Tibial artery (tissue), 4 donors: ENCODE results near the gene SPINK5.

Source experiments
- DNase-seq, 2 donors: peaks; one replicate each; pipeline ENCODE4 v3.0.0-alpha.2; 2019
- H3K27ac ChIP-seq, 2 donors: fragments of 200-600 bp; sonication (generic) in 1 of 2; 1 replicate in 1 of 2; 2 replicates in 1 of 2; pipeline ENCODE4 v1.5.1; 2018 to 2019; ENCODE audit warnings: mild to moderate bottlenecking in 1 of 2
- H3K27me3 ChIP-seq, 2 donors: fragments of 200-600 bp; sonication (generic) in 1 of 2; one replicate each; pipeline versions ENCODE4 v1.5.1 to v1.6.0; 2016 to 2019
- H3K36me3 ChIP-seq, 3 donors: fragments of 200-600 bp; sonication (generic) in 2 of 3; one replicate each; pipeline ENCODE4 v1.5.1; 2016 to 2019; ENCODE audit warnings: mild to moderate bottlenecking in 2 of 3
- H3K4me1 ChIP-seq, 4 donors: fragments of 200-600 bp; sonication (generic) in 2 of 4; 1 replicate in 3 of 4; 2 replicates in 1 of 4; pipeline ENCODE4 v1.5.1; 2016 to 2019
- H3K4me3 ChIP-seq, 2 donors: fragments of 200-600 bp; sonication (generic) in 1 of 2; 1 replicate in 1 of 2; 2 replicates in 1 of 2; pipeline ENCODE4 v1.5.1; 2018 to 2019; ENCODE audit warnings: mild to moderate bottlenecking in 2 of 2
- H3K9me3 ChIP-seq, 3 donors: fragments of 200-600 bp; sonication (generic) in 1 of 3; one replicate each; pipeline ENCODE4 v1.5.1; 2016 to 2019
- CTCF ChIP-seq, 2 experiments: fragments of 200-600 bp in 1 of 2; fragments of 450-650 bp in 1 of 2; IDR thresholded peaks; one replicate each; pipeline ENCODE4 v1.5.1; 2017 to 2019; ENCODE audit warnings: antibody characterized with exemption in 2 of 2, mild to moderate bottlenecking in 1 of 2, moderate library complexity in 1 of 2
- intact Hi-C: fragments of 100-400 bp; cut with DNase I; formaldehyde crosslinking; loops from one replicate; pipeline ENCODE4 v1.15.0; 2023; ENCODE audit warnings: low total_unique reads

Gene SPINK5

GRCh38 chr5:148060881-148061280, 2.9 kb upstream of the SPINK5 start:
- DNase-seq, result no peak
- H3K27ac ChIP-seq, result no peak overlapping the region
- peaks cover 2 to 7% (median 4%) of the 10 kb centered on the region in 3 donors for H3K9me3 ChIP-seq
- intact Hi-C loops, result no loop called here
- no peaks in the 10 kb centered on the region for H3K27me3 ChIP-seq
- H3K4me3 ChIP-seq, result no peak overlapping the region
- no peaks in the 10 kb centered on the region for H3K36me3 ChIP-seq
- TF ChIP-seq CTCF (IDR thresholded peaks at IDR 0.05), result no peak
- H3K4me1 ChIP-seq, result no peaks in the 10 kb centered on the region

DNA sequence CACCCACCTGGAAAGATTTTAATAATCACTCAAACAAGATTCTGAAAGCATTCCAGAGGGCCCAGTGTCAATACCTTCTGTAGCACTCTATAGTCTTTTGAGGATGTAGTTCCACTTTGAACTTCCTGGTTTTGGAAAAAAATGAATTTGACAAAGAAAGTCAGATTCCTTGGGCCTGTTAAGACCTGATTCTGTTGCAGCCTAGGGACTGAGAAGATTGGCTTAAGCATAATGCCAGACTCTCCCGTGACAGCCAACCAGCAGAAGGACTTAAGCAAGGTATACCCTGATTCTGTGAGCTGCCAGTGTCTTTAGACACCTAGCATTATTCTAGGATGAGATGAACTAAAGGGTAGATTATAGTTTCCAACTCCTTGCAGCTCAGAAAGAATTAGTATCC, 6.8 kb downstream of the SPINK5 start:
- Histone ChIP-seq H3K27ac (no peak overlapping the region), H3K27me3 (no peaks in the 10 kb centered on the region), H3K4me3 (no peak overlapping the region), H3K9me3 (no peaks in the 10 kb centered on the region), H3K36me3 (no peaks in the 10 kb centered on the region), H3K4me1 (no peaks in the 10 kb centered on the region)
- intact Hi-C loops, result no loop called here
- no peak for TF ChIP-seq CTCF (IDR thresholded peaks at IDR 0.05)
- DNase-seq, result no peak

DNA sequence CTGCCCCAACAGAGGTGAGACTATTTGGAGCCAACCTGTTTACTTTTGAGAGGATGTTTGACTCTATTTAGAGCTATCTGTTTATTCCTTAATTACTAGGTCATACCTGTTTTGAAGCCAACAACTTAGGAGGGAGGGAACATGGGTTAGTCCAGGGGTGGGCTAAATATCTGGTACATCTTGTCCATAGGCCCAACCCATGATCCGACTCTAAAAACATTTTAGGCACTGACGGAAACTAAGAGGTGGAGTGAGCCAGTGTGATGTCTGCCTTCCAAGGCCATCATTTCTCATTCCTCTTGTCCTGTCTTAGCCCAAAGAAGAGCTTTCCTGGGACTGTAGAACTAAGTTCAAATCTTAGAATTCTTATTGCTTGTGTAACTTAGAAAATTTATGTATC, 8.4 kb downstream of the SPINK5 start:
- Histone ChIP-seq H3K27ac (no peak overlapping the region), H3K4me3 (no peak overlapping the region), H3K9me3 (peaks cover 0 to 5% (median 0%) of the 10 kb centered on the region in 3 donors), H3K4me1 (no peaks in the 10 kb centered on the region), H3K36me3 (no peaks in the 10 kb centered on the region), H3K27me3 (no peaks in the 10 kb centered on the region)
- no peak for DNase-seq
- intact Hi-C loops, result no loop called here
- TF ChIP-seq CTCF (IDR thresholded peaks at IDR 0.05), result no peak

GRCh38 chr5:148075529-148075928, 11.7 kb downstream of the SPINK5 start:
- Histone ChIP-seq H3K4me3 (no peak overlapping the region), H3K27ac (no peak overlapping the region), H3K4me1 (no peaks in the 10 kb centered on the region), H3K36me3 (no peaks in the 10 kb centered on the region), H3K27me3 (no peaks in the 10 kb centered on the region), H3K9me3 (peaks cover 0 to 5% (median 0%) of the 10 kb centered on the region in 3 donors)
- intact Hi-C loops, result no loop called here
- DNase-seq, result no peak
- no peak for TF ChIP-seq CTCF (IDR thresholded peaks at IDR 0.05)

- H3K4me3 ChIP-seq, result no peak overlapping the region
- H3K9me3 ChIP-seq, result no peaks in the 10 kb centered on the region
- no peaks in the 10 kb centered on the region for H3K36me3 ChIP-seq
- no peak for DNase-seq
- no peaks in the 10 kb centered on the region for H3K27me3 ChIP-seq
- TF ChIP-seq CTCF (IDR thresholded peaks at IDR 0.05), result no peak
- H3K4me1 ChIP-seq, result no peaks in the 10 kb centered on the region
- H3K27ac ChIP-seq, result no peak overlapping the region
- intact Hi-C loops, result no loop called here
Observed at GRCh38 chr5:148083203-148083602, 19.4 kb downstream of the SPINK5 start.

DNA sequence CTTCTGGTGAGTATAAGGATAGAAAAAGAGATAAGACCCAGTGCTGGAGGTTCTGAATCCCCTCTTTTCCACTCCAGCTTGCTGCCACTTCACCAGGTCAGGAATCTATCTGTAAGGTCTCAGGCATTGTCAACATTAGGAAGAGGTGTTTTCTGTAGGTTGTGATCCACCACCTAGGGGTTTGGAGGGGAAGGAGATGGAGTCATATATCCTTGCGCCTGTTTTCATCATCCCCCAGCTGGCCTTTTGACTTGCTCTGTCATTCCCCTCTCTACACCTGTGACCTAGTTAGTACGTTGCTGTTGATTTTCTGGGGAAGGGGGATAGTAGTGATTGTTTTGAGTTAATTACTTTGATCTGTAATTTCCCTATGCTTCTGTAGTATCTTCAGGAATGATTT, 20.5 kb downstream of the SPINK5 start:
- no peak overlapping the region for H3K4me3 ChIP-seq
- intact Hi-C loops, result no loop called here
- no peak for TF ChIP-seq CTCF (IDR thresholded peaks at IDR 0.05)
- no peaks in the 10 kb centered on the region for H3K36me3 ChIP-seq
- no peaks in the 10 kb centered on the region for H3K4me1 ChIP-seq
- no peak for DNase-seq
- no peaks in the 10 kb centered on the region for H3K27me3 ChIP-seq
- no peaks in the 10 kb centered on the region for H3K9me3 ChIP-seq
- H3K27ac ChIP-seq, result no peak overlapping the region
